Ascending aorta (tissue), 2 donors: ENCODE data around the gene OLAH. TPM values are rescaled to one million over a fixed set of nuclear protein-coding genes. Genes with fewer than 3 reads are reported as not detected.

Source experiments
- DNase-seq, 2 donors: peaks; one replicate each; pipeline ENCODE4 v3.0.0-alpha.2; 2019; ENCODE audit warnings: low spot score in 2 of 2
- H3K27ac ChIP-seq, 2 donors: fragments of 200-600 bp; sonication (generic); one replicate each; pipeline ENCODE4 v1.5.1; 2016 to 2017; ENCODE audit warnings: mild to moderate bottlenecking in 1 of 2
- H3K27me3 ChIP-seq: fragments of 200-600 bp; sonication (generic); one replicate; pipeline ENCODE4 v1.5.1; 2017
- H3K36me3 ChIP-seq, 2 donors: fragments of 200-600 bp; sonication (generic); one replicate each; pipeline ENCODE4 v1.5.1; 2016
- H3K4me1 ChIP-seq, 2 donors: fragments of 200-600 bp; sonication (generic); one replicate each; pipeline ENCODE4 v1.5.1; 2016 to 2017; ENCODE audit warnings: mild to moderate bottlenecking in 1 of 2
- H3K4me3 ChIP-seq, 2 donors: fragments of 200-600 bp; sonication (generic); one replicate each; pipeline ENCODE4 v1.5.1; 2016 to 2017; ENCODE audit warnings: mild to moderate bottlenecking in 1 of 2
- H3K9me3 ChIP-seq, 2 donors: fragments of 200-600 bp; sonication (generic); one replicate each; pipeline ENCODE4 v1.5.1; 2016
- intact Hi-C: fragments of 100-400 bp; cut with DNase I; formaldehyde crosslinking; loops from one replicate; pipeline ENCODE4 v1.15.1; 2023
- total RNA-seq: library from RNA; depleted of rRNA; stranded (reverse); fragments of >200 nt; gene quantifications from one replicate; pipeline ENCODE4 v1.1.0, GENCODE V29; 2016
- TF ChIP-seq, protein P1 (sequence below), 3 experiments: fragments of 200-600 bp in 2 of 3; fragments of 450-650 bp in 1 of 3; sonication (generic) in 2 of 3; IDR thresholded peaks; one replicate each; pipeline ENCODE4 v1.5.1; 2016 to 2019; ENCODE audit warnings: antibody characterized with exemption in 3 of 3, mild to moderate bottlenecking in 1 of 3, moderate library complexity in 1 of 3

Gene OLAH
- total RNA-seq, 1 donor from 2014 or later, result 3.7 TPM

DNA sequence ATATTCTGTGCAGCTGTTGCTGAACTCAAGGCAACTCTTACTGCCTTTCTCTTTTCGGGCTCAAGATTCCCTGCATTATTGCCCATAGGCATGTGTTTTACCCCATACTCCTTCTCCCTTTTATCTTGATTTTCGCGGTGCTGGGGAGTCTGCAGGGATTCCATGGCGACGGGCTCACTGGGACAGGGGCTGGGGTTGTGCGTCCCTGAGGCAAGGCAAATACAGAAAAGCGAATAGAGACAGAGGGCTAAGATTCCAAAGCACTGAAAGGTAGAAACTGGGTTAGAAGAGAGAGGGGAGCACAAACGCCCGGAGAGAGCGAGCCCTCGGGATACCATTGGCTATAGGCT, 52.9 kb downstream of the OLAH start:
- Histone ChIP-seq H3K27me3 (no peaks in the 10 kb centered on the region), H3K4me1 (peaks cover 6 to 22% of the 10 kb centered on the region in 2 donors), H3K9me3 (no peaks in the 10 kb centered on the region), H3K27ac (peak overlapping the region in 1 of 2 donors; percentile 97), H3K4me3 (peak overlapping the region; percentile 72 to 97), H3K36me3 (peaks cover 0 to 6% of the 10 kb centered on the region in 2 donors)
- no peak for DNase-seq
- TF ChIP-seq, protein P1, sequence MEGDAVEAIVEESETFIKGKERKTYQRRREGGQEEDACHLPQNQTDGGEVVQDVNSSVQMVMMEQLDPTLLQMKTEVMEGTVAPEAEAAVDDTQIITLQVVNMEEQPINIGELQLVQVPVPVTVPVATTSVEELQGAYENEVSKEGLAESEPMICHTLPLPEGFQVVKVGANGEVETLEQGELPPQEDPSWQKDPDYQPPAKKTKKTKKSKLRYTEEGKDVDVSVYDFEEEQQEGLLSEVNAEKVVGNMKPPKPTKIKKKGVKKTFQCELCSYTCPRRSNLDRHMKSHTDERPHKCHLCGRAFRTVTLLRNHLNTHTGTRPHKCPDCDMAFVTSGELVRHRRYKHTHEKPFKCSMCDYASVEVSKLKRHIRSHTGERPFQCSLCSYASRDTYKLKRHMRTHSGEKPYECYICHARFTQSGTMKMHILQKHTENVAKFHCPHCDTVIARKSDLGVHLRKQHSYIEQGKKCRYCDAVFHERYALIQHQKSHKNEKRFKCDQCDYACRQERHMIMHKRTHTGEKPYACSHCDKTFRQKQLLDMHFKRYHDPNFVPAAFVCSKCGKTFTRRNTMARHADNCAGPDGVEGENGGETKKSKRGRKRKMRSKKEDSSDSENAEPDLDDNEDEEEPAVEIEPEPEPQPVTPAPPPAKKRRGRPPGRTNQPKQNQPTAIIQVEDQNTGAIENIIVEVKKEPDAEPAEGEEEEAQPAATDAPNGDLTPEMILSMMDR (IDR thresholded peaks at IDR 0.05), result no peak
- intact Hi-C loops, result loop anchor here (1.0 to 5.0 kb wide), 6 partner anchors 8 to 259 kb away; partner anchors contain the start of genes ACBD7, CDNF, DCLRE1C and HSPA14

DNA sequence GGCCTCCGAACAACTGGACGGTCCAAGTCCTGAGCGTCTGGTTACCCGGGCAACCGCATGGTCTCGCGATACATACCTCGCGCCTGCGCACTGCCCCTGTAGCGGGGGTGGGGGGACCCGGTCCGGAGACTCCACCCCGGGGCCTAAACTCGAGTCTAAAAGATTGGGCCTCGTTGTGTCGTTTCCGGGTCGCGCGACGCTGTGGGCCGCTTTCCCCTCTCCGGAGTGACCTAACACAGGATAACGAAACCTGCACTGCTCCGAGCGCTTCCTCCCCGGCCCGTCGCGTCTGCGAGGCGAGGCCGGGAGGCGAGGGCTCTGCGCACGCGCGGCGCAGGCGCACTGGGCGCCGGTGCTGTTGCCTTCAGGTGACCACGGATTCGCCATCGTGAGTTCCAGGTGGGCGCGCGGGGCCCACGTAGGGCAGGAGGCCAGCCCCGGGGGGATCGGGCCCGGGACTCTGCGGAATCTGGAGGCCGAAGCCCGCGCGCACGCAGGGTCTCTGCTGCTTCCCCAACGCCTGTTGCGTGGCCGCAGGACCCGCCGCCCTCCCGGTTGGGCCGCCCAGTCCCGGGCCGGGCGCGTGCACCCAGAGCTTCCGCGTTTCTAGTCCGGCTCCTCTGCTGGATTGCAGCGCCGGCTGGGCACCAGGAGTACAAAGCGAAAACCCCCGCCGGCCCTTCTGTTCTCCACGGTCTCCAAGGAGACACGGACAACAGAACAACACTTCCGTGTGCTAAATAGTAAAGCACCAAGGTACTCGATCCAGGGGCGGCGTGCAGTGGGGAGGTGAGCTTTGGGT, 53.5 kb downstream of the OLAH start, which contains the start of gene RPP38:
Gene RPP38, plus strand, starts transcription at position 345 of the 802 bp plus-strand sequence. CDS start 5,960 bp downstream, outside the sequence.
- DNase-seq, result peak; percentile 78 to 97
- Histone ChIP-seq H3K9me3 (no peaks in the 10 kb centered on the region), H3K36me3 (peaks cover 0 to 10% of the 10 kb centered on the region in 2 donors), H3K4me3 (peak within 1 kb of the TSS; percentile 72 to 97), H3K27ac (peak within 1 kb of the TSS; percentile 85 to 97), H3K4me1 (peaks cover 6 to 22% of the 10 kb centered on the region in 2 donors), H3K27me3 (no peaks in the 10 kb centered on the region)
- TF ChIP-seq, protein P1 (IDR thresholded peaks at IDR 0.05), result no peak
- intact Hi-C loops, result loop anchor here (1.0 to 5.0 kb wide), 6 partner anchors 9 to 260 kb away; partner anchors contain the start of genes ACBD7, CDNF, DCLRE1C and HSPA14

DNA sequence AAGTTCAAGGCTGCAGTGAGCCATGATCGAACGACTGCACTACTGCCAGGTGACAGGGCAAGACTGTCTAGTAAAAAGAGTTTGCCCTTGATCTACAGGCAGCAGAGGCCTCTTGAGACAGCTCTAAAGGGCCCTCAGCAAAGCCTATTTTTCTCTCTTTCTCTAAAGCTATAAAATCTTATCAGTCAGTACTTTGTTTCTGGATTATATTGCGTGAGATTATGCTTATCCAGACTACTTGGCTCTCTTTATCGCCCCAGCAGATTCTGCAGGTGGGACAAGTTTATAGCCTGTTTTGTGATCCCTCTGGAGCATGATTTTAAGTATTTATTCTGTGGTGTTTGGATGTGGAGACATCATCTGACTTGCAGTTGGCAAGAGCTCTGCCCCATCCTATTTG, 56.1 kb downstream of the OLAH start:
- intact Hi-C loops, result loop anchor here (5.0 kb wide), 2 partner anchors 67 to 263 kb away; partner anchors contain the start of genes CDNF, HSPA14, MSANTD7 and NMT2

DNA sequence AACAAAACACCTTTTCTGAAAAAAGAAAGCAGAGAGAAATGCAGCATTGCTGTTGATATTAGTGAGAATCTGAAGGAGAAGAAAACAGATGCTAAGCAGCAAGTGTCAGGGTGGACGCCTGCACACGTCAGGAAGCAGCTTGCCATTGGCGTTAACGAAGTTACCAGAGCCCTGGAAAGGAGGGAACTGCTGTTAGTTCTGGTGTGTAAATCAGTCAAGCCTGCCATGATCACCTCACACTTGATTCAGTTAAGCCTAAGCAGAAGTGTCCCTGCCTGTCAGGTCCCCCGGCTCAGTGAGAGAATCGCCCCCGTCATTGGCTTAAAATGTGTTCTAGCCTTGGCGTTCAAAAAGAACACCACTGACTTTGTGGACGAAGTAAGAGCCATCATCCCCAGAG, 59.8 kb downstream of the OLAH start:
- Histone ChIP-seq H3K27ac (no peak overlapping the region), H3K36me3 (peaks cover 33 to 58% of the 10 kb centered on the region in 2 donors), H3K27me3 (no peaks in the 10 kb centered on the region), H3K4me1 (peaks cover under 1 to 10% of the 10 kb centered on the region in 2 donors), H3K4me3 (no peak overlapping the region), H3K9me3 (no peaks in the 10 kb centered on the region)
- no peak for DNase-seq
- TF ChIP-seq, protein P1 (IDR thresholded peaks at IDR 0.05), result no peak
- intact Hi-C loops, result no loop called here

More for the DNA sequence above, 56.1 kb downstream of the OLAH start:
- Histone ChIP-seq H3K27ac (no peak overlapping the region), H3K9me3 (no peaks in the 10 kb centered on the region), H3K27me3 (no peaks in the 10 kb centered on the region), H3K4me3 (no peak overlapping the region), H3K4me1 (peaks cover 6 to 22% of the 10 kb centered on the region in 2 donors), H3K36me3 (peaks cover 21 to 37% of the 10 kb centered on the region in 2 donors)
- TF ChIP-seq, protein P1 (IDR thresholded peaks at IDR 0.05), result no peak
- no peak for DNase-seq

DNA sequence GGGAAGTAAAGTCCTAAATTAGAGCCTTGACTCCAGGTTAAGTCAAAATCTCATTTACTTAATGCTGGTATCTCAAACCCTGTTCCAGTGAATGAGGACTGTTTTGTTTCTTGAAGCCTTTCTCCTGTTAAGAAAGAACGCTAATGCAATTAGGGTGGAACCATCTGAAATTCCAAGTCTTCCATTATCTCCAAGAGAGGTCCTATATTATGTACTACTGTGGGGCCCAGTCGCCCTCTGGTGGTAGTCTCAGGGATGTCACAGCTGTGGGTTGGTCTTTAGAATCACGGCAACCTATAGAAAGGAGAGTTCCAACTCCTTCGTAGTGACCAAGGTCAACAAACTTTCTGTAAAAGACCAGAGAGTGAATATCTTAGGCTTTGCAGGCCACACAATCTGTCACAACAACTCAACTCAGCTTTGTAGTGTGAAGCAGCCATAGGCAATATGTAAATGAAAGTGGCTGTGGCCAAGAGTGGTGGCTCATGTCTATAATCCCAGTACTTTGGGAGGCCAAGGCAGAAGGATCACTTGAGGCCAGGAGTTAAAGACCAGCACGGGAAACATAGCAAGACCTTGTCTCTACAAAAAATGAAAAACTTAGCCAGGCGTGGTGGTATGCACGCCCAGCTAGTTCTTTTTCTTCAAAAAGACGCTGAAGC, 62.7 kb downstream of the OLAH start:
- no peaks in the 10 kb centered on the region for H3K27me3 ChIP-seq
- no peak overlapping the region for H3K4me3 ChIP-seq
- peak in 1 of 2 donors; percentile 87 for DNase-seq
- H3K4me1 ChIP-seq, result no peaks in the 10 kb centered on the region
- no peak overlapping the region for H3K27ac ChIP-seq
- intact Hi-C loops, result loop anchor here (2.0 kb wide), 1 partner anchor 608 kb away; no protein-coding TSS in a partner anchor
- TF ChIP-seq, protein P1 (IDR thresholded peaks at IDR 0.05), result peak; percentile 80 to 89 (median 88)
- no peaks in the 10 kb centered on the region for H3K9me3 ChIP-seq
- H3K36me3 ChIP-seq, result peaks cover 42 to 62% of the 10 kb centered on the region in 2 donors
